Cardiac fibroblast (primary cell): ENCODE measurements around the gene CGB3.
A peak's percentile ranks its signal among the peaks of the same experiment; 100 is the strongest.

ENCODE experiments used
- DNase-seq, 2 donors: peaks; one replicate each; pipeline versions ENCODE4 v3.0.0 to v3.0.0-alpha.2; 2010; ENCODE audit warnings: low read depth in 2 of 2
- H3K4me3 ChIP-seq, 2 donors: replicated peaks in 1 of 2; 1 replicate in 1 of 2; 2 replicates in 1 of 2; pipeline ENCODE4 v1.5.1; 2011; ENCODE audit warnings: low read depth in 2 of 2, low read length in 2 of 2, mild to moderate bottlenecking in 2 of 2, moderate library complexity in 1 of 2
- CTCF ChIP-seq: IDR thresholded peaks from one replicate; pipeline ENCODE4 v1.5.1; 2011; ENCODE audit warnings: low read depth, mild to moderate bottlenecking, low read length, inconsistent platforms

CGB3 gene

GRCh38 chr19:48999481-49000325, 24.4 kb downstream of the CGB3 start:
- TF ChIP-seq CTCF, result peak; percentile 87
- DNase-seq, result peak; percentile 81
- H3K4me3 ChIP-seq, result no peak overlapping the region

GRCh38 chr19:48997972-48998371, 26.2 kb downstream of the CGB3 start:
- H3K4me3 ChIP-seq, result no peak overlapping the region
- peak; percentile 69 for TF ChIP-seq CTCF
- DNase-seq, result peak; percentile 64 to 76

GRCh38 chr19:48994035-48994386, 30.1 kb downstream of the CGB3 start:
- TF ChIP-seq CTCF, result no peak
- DNase-seq, result no peak
- H3K4me3 ChIP-seq, result peak overlapping the region; percentile 82 to 90

GRCh38 chr19:48993175-48994034, 30.7 kb downstream of the CGB3 start, which contains the start of the genes GYS1 and RUVBL2:
TSS of gene GYS1 (minus strand) at chr19:48993309. CDS start at chr19:48993112, 197 bp downstream.
TSS of gene RUVBL2 (plus strand) at chr19:48993887. CDS start at chr19:48993912, 25 bp downstream.
- TF ChIP-seq CTCF, result peak; percentile 87
- DNase-seq, result peak; percentile 100
- H3K4me3 ChIP-seq, result peak within 1 kb of the TSS; percentile 82 to 98

GRCh38 chr19:48992581-48993174, 31.5 kb downstream of the CGB3 start:
- DNase-seq, result no peak
- no peak for TF ChIP-seq CTCF
- peak overlapping the region; percentile 73 to 98 for H3K4me3 ChIP-seq

DNA sequence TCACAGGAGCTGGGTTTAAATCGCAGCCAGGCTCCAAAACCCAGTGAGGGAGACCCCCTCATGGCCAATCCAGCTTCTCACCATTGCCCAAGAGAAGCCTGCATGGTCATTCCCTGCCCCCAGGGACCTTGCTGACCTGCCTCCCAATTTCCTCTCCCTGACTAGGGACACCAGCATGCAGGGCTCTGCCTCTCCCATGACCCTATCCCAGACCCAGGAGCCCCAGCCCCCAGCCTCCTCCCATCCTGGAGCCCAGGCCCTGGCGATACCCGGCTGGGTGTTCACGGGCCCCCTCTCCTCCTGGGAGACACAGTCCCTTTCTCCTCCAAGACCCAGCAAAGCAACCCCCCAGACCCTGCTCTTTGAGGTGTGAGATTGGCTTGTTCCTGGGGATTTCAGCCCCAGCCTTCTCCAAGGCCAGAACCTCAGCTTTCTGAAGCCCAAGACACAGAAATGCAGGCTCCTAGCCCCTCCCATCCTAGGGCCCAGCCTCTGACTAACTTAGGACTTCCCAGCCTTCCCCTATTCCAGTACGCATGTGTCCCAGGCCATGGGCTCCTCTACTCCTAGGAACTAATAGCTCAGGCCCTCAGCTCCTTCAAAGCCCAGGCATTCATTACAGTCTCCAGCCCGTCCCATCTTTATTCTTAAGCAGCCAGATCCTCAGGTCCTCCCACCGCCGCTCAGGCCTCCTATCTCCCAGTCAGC, 32.1 kb downstream of the CGB3 start:
- no peak for TF ChIP-seq CTCF
- H3K4me3 ChIP-seq, result peak overlapping the region; percentile 73 to 98
- DNase-seq, result peak; percentile 83 to 89
